ENCODE measurements around the gene RFTN2.
"Not testable (repeated sequence)": the region's sequence is repeated elsewhere in the genome, so short reads cannot be mapped to it uniquely, and the experiment has no call there.

RFTN2 gene

GRCh38 chr2:197707316-197708213, 32.2 kb upstream of the RFTN2 start:
- H3K4me3 ChIP-seq (ENCODE audit: low read length) = peak overlapping the region; percentile 23
- TF ChIP-seq, protein P1, sequence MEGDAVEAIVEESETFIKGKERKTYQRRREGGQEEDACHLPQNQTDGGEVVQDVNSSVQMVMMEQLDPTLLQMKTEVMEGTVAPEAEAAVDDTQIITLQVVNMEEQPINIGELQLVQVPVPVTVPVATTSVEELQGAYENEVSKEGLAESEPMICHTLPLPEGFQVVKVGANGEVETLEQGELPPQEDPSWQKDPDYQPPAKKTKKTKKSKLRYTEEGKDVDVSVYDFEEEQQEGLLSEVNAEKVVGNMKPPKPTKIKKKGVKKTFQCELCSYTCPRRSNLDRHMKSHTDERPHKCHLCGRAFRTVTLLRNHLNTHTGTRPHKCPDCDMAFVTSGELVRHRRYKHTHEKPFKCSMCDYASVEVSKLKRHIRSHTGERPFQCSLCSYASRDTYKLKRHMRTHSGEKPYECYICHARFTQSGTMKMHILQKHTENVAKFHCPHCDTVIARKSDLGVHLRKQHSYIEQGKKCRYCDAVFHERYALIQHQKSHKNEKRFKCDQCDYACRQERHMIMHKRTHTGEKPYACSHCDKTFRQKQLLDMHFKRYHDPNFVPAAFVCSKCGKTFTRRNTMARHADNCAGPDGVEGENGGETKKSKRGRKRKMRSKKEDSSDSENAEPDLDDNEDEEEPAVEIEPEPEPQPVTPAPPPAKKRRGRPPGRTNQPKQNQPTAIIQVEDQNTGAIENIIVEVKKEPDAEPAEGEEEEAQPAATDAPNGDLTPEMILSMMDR (conservative IDR thresholded peaks at IDR 0.05; ENCODE audit: low read length) = peak; percentile 81
- DNase-seq (ENCODE audit: low read depth) = peak; percentile 65

- TF ChIP-seq, protein P1 (conservative IDR thresholded peaks at IDR 0.05; ENCODE audit: low read length) = no peak
- peak overlapping the region; percentile 88 for H3K4me3 ChIP-seq (ENCODE audit: low read length)
- DNase-seq (ENCODE audit: low read depth) = no peak
These were observed 31.4 kb upstream of the RFTN2 start for GRCh38 chr2:197706839-197707207.

- peak; percentile 24 for DNase-seq (ENCODE audit: low read depth)
These were observed 30.8 kb upstream of the RFTN2 start for GRCh38 chr2:197705912-197706838.

GRCh38 chr2:197705121-197705911, 29.9 kb upstream of the RFTN2 start, which contains the start of gene MARS2:
Gene MARS2, plus strand, starts transcription at chr2:197705369. Its CDS starts 37 bp downstream, at chr2:197705406.
- TF ChIP-seq, protein P1 (conservative IDR thresholded peaks at IDR 0.05; ENCODE audit: low read length) = no peak
- peak within 1 kb of the TSS; percentile 88 for H3K4me3 ChIP-seq (ENCODE audit: low read length)
- DNase-seq (ENCODE audit: low read depth) = peak; percentile 90

More at GRCh38 chr2:197705912-197706838, 30.8 kb upstream of the RFTN2 start:
- TF ChIP-seq, protein P1 (conservative IDR thresholded peaks at IDR 0.05; ENCODE audit: low read length) = no peak
- peak overlapping the region; percentile 88 for H3K4me3 ChIP-seq (ENCODE audit: low read length)

GRCh38 chr2:197704434-197705120, 29.2 kb upstream of the RFTN2 start:
- H3K4me3 ChIP-seq (ENCODE audit: low read length) = peak overlapping the region; percentile 63
- no peak for DNase-seq (ENCODE audit: low read depth)
- TF ChIP-seq, protein P1 (conservative IDR thresholded peaks at IDR 0.05; ENCODE audit: low read length) = no peak

- TF ChIP-seq, protein P1 (conservative IDR thresholded peaks at IDR 0.05; ENCODE audit: low read length) = no peak
- no peak overlapping the region for H3K4me3 ChIP-seq (ENCODE audit: low read length)
- no peak for DNase-seq (ENCODE audit: low read depth)
These were observed 25.6 kb upstream of the RFTN2 start for GRCh38 chr2:197700960-197701359.

DNA sequence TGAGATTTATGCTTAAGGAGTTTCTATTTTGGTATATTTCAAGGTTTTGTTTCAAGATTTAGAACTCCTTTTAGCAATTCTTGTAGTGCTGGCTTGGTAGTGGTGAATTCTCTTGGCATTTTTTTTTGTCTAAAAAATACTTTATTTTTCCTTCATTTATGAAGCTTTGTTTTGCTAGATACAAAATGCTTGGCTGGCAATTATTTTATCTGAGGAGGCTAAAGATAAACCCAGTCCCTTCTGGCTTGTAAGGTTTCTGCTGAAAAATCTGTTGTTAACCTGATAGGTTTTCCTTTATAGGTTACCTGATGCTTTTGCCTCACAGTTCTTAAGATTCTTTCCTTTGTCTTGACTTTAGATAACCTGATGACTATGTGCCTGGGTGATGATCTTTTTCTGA, 24.3 kb upstream of the RFTN2 start:
- not testable (repeated sequence) for H3K4me3 ChIP-seq (ENCODE audit: low read length); DNase-seq (ENCODE audit: low read depth)

- not testable (repeated sequence) for DNase-seq (ENCODE audit: low read depth); H3K4me3 ChIP-seq (ENCODE audit: low read length)
These were observed 21.2 kb upstream of the RFTN2 start for GRCh38 chr2:197696571-197696970.

- not testable (repeated sequence) for H3K4me3 ChIP-seq (ENCODE audit: low read length); DNase-seq (ENCODE audit: low read depth)
These were observed 20.6 kb upstream of the RFTN2 start for GRCh38 chr2:197695971-197696370.

GRCh38 chr2:197695206-197695605, 19.8 kb upstream of the RFTN2 start:
- not testable (repeated sequence) for DNase-seq (ENCODE audit: low read depth)

More at GRCh38 chr2:197695206-197695605, 19.8 kb upstream of the RFTN2 start:
- H3K4me3 ChIP-seq (ENCODE audit: low read length) = not testable (repeated sequence)

All from AG10803 (cell line).